Stimulated activated CD4-positive, alpha-beta T cell treated with anti-CD3 and anti-CD28 coated beads, Interleukin-15, amount 100 ng/mL, for 1 hour (primary cell): Measurements from ENCODE around the gene TMEM53.

Source experiments
- DNase-seq, 2 donors: peaks; one replicate each; pipeline ENCODE4 v3.0.0-alpha.2; 2020; ENCODE audit warnings: low read depth in 1 of 2, low spot score in 1 of 2

The TMEM53 gene

DNA sequence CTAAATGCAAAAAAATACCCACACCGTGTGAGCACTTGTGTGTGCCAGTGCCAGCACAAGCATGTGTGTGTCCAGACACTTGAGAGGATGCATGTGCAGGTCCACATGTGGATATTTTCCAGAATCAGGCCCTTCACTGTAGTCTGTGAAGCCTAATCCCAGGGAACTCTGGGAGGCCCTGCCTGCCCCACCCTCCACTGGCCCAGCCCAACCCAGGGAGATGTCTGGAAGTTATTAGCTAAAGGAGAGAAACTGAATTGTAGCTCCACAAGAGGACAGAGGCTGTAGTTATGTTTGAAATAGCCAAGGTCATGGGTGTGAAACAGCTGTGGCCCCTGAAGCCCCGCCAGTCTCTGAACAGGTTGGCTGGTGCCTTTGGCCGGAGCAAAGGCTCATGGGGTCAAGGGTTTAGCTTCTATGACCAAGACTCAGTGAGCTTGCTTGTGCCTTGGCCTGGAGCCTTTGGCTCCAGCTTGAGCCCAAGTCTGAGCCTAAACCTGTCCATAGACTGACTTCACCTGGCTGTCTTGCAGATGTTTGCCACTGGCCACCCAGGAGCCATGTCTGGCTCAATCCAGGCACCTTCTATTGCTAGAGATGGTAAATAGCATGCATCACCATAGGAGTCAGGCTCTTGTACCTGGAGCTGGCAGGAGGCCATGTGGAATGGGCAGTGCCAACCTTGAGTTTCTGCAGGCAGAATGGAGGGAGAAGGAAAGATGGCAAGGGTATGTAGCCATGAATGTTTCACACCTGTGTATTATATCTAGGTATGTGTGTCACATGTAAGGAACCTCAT lies 69.9 kb downstream of the TMEM53 start:
- DNase-seq: no peak

DNA sequence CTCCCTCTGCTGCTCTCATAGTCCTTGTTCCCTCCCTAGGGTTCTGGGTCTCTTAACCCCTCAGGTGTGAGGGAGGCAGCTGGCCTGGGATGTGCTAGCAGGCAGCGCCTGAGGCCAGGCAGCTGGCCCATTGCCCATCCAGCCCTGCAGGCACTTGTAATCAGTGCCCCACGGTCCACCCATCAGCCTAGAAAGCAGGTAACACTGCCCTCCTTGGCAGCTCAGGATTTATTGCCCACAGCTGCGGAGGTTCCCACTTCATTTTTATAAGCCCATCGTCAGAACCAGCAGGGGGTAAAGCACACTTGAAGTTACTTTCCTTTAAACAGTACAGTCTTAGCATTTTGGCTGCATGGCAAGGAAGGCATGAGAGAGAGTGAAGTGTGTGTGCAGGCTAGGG lies 70.6 kb downstream of the TMEM53 start:
- no peak for DNase-seq
